WERI-Rb-1 (cell line): Measurements from ENCODE around the gene DRD4.
A peak's percentile ranks its signal among the peaks of the same experiment; 100 is the strongest.

Experiments used
- DNase-seq: peaks from one replicate; pipeline ENCODE4 v3.0.0-alpha.2; 2020
- H3K27ac ChIP-seq: fragments of 250-450 bp; sonication (Bioruptor Pico); 2 replicates; pipeline ENCODE4 v1.5.1; 2020; ENCODE audit warnings: mild to moderate bottlenecking, moderate library complexity
- H3K27me3 ChIP-seq: fragments of 250-450 bp; sonication (Bioruptor Pico); 2 replicates; pipeline ENCODE4 v1.5.1; 2021; ENCODE audit warnings: mild to moderate bottlenecking, low read depth, moderate library complexity; ENCODE audit not compliant: insufficient read depth, severe bottlenecking
- H3K36me3 ChIP-seq: fragments of 250-450 bp; sonication (Bioruptor Pico); 2 replicates; pipeline ENCODE4 v1.5.1; 2020; ENCODE audit warnings: mild to moderate bottlenecking, moderate library complexity
- H3K4me3 ChIP-seq: 2 replicates; pipeline ENCODE4 v1.5.1; 2011; ENCODE audit warnings: low read depth, mild to moderate bottlenecking, control low read depth, low read length
- H3K9me3 ChIP-seq: fragments of 250-450 bp; sonication (Bioruptor Pico); 2 replicates; pipeline ENCODE4 v1.5.1; 2021; ENCODE audit warnings: mild to moderate bottlenecking, moderate library complexity; ENCODE audit not compliant: severe bottlenecking
- TF ChIP-seq, protein P1 (sequence below): IDR thresholded peaks from 2 replicates; pipeline ENCODE4 v1.5.1; 2011; ENCODE audit warnings: low read depth, mild to moderate bottlenecking, control low read depth, inconsistent platforms, low read length

The DRD4 gene

DNA sequence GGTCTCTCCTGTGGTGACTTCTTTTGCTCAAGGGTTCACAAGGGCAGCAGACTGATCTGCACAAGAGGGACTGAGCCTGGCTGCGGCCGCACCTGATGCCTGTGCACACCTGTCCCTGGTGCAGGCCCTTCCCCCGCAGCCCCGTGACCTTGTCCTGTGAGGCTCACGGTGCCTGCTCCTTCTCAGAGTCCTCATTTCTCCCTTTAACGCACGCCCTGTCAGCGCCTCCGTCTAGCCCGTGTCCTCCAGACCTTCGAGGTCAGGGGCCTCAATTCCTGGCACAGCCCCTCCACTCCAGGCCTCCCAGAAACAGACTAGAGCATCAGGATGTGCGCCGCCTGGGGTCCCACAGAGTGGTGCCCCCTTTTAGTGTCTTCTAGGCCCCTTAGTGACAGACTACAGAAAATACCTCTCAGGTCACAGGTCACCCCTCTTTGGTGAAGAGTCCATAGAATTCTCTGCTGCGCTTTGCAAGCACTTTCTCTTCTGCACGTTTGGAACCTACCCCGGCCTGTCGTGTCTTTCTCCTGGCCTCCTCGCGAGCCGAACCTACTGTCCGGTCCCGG lies 1.0 kb upstream of the DRD4 start:
- Histone ChIP-seq H3K36me3 (peaks cover 13% of the 10 kb centered on the region; the same call in 1 of the 2 replicates), H3K27me3 (no peaks in the 10 kb centered on the region), H3K4me3 (no peak overlapping the region), H3K9me3 (no peaks in the 10 kb centered on the region), H3K27ac (no peak overlapping the region)
- TF ChIP-seq, protein P1, sequence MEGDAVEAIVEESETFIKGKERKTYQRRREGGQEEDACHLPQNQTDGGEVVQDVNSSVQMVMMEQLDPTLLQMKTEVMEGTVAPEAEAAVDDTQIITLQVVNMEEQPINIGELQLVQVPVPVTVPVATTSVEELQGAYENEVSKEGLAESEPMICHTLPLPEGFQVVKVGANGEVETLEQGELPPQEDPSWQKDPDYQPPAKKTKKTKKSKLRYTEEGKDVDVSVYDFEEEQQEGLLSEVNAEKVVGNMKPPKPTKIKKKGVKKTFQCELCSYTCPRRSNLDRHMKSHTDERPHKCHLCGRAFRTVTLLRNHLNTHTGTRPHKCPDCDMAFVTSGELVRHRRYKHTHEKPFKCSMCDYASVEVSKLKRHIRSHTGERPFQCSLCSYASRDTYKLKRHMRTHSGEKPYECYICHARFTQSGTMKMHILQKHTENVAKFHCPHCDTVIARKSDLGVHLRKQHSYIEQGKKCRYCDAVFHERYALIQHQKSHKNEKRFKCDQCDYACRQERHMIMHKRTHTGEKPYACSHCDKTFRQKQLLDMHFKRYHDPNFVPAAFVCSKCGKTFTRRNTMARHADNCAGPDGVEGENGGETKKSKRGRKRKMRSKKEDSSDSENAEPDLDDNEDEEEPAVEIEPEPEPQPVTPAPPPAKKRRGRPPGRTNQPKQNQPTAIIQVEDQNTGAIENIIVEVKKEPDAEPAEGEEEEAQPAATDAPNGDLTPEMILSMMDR: no peak
- no peak for DNase-seq

DNA sequence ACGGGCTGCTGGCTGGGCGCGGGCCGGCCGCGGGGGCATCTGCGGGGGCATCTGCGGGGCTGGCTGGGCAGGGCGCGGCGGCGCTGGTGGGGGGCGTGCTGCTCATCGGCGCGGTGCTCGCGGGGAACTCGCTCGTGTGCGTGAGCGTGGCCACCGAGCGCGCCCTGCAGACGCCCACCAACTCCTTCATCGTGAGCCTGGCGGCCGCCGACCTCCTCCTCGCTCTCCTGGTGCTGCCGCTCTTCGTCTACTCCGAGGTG lies 194 bp downstream of the DRD4 start:
- TF ChIP-seq, protein P1: no peak
- no peaks in the 10 kb centered on the region for H3K27me3 ChIP-seq
- peaks cover 25% of the 10 kb centered on the region for H3K36me3 ChIP-seq
- no peak for DNase-seq
- no peak overlapping the region for H3K4me3 ChIP-seq
- H3K9me3 ChIP-seq: no peaks in the 10 kb centered on the region
- peak overlapping the region; percentile 70 for H3K27ac ChIP-seq

DNA sequence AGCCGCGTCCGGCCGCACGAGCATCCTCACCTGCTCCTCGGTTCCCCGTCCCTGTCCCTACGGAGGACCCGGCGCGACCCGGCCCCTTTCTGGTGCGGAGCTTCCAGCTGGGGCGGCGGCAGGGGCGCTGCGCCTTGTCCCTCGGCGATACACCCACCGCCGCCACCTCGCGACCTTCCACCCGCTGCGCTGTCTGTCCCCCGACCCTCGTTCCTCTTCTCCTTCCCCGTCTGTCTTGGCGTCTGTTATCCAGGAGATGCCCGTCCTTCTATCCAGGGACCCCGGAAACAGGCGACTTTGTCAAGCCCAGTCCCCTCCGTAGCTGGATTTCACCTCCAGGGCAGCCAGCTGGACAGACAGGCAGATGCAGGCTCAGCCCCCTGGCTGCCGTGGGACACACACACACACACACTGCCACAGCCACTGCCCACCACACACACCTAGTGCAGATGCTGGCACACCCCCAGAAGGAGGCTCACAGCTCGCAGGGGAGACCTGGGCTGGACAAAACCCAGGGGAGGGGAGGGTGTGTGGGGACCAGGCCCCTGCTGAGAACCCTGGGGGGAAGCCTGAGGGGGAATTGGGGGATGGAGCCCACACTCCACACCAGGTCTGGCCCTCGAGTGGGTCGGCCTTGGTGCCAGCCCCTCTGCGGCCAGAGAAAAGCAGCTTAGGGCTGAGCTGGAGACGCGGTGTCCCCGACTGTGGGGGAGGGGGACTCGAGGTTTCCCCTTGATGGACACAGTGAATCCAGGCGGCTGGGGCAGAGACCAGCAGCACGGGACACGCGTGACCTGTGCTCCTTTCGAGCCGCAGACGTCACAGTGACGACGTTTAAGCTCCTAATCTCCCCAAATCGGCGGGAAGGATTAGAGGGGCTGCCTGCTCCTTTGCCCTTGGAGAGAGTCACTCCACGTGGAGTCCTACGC lies 788 bp downstream of the DRD4 start:
- no peak overlapping the region for H3K4me3 ChIP-seq

DNA sequence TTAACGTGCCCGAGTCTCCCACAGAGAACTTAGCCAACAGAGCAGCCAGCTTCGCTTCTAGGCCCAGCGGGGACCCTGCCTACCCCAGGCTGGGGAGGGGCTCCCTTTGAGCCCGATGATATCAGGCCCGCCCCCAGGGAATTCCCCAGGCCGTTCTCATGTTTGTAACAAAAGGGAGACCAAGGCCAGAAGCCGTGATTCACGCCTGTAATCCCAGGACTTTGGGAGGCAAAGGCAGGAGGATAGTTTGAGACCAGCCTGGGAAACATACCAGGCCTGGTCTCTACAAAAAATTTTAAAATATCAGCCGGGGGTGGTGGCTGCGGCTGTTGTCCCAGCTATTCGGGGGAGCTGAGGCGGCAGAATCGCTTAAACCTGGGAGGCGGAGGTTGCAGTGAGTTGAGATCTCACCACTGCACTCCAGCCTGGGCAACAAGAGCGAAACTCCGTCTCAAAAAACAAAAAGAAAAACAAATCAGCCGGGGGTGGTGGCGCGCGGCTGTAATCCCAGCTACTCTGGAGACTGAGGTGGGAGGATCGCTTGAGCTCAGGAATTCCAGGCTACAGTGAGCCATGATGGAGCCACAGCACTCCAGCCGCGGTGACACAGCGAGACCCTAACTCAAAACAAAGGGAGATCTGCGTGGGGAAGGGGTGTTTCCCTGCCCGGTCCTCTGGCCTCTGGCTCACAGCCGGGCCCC lies 1.7 kb downstream of the DRD4 start:
- peak; percentile 50 for DNase-seq
- Histone ChIP-seq H3K4me3 (no peak overlapping the region), H3K27me3 (no peaks in the 10 kb centered on the region), H3K36me3 (peaks cover 31% of the 10 kb centered on the region), H3K27ac (peak overlapping the region; percentile 70), H3K9me3 (no peaks in the 10 kb centered on the region)
- TF ChIP-seq, protein P1: no peak

More for the DNA sequence above, 788 bp downstream of the DRD4 start:
- Histone ChIP-seq H3K27ac (peak overlapping the region; percentile 70), H3K27me3 (no peaks in the 10 kb centered on the region), H3K9me3 (no peaks in the 10 kb centered on the region), H3K36me3 (peaks cover 26% of the 10 kb centered on the region)
- peak; percentile 88 for DNase-seq
- TF ChIP-seq, protein P1: no peak

DNA sequence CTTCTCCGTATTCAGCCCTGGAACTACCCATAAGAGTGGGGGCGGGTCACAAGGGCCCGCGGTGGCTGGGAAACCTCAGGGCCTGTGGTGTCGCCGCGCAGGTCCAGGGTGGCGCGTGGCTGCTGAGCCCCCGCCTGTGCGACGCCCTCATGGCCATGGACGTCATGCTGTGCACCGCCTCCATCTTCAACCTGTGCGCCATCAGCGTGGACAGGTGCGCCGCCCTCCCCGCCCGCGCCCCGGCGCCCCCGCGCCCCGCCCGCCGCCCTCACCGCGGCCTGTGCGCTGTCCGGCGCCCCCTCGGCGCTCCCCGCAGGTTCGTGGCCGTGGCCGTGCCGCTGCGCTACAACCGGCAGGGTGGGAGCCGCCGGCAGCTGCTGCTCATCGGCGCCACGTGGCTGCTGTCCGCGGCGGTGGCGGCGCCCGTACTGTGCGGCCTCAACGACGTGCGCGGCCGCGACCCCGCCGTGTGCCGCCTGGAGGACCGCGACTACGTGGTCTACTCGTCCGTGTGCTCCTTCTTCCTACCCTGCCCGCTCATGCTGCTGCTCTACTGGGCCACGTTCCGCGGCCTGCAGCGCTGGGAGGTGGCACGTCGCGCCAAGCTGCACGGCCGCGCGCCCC lies 2.4 kb downstream of the DRD4 start:
- H3K36me3 ChIP-seq: peaks cover 37% of the 10 kb centered on the region
- DNase-seq: no peak
- peak overlapping the region; percentile 70 for H3K27ac ChIP-seq
- no peak overlapping the region for H3K4me3 ChIP-seq
- H3K9me3 ChIP-seq: no peaks in the 10 kb centered on the region
- TF ChIP-seq, protein P1: no peak
- no peaks in the 10 kb centered on the region for H3K27me3 ChIP-seq
